Measurements from ENCODE around the gene MLANA.

Gene MLANA

GRCh38 chr9:5890641-5891040 is at the start of gene MLANA:
Gene MLANA, plus strand, starts transcription at chr9:5890889. Its CDS starts 1,586 bp downstream, at chr9:5892475.
- no peaks in the 10 kb centered on the region for H3K27me3 Mint-ChIP-seq

GRCh38 chr9:5841771-5842573 is 48.7 kb upstream of the MLANA start:
- ATAC-seq (replicated peaks) = peak; percentile 23 to 46
- Mint-ChIP-seq H3K36me3 (peaks cover 0 to 5% of the 10 kb centered on the region in 2 donors), H3K27ac (no peak overlapping the region), H3K27me3 (peaks cover 8 to 9% of the 10 kb centered on the region in 2 donors), H3K4me3 (peak overlapping the region; percentile 4 to 13), H3K9me3 (peaks cover 0 to 5% of the 10 kb centered on the region in 2 donors), H3K4me1 (peaks cover 23 to 29% of the 10 kb centered on the region in 2 donors)
- no peak for DNase-seq

More at GRCh38 chr9:5890641-5891040, at the start of gene MLANA:
- ATAC-seq (replicated peaks) (no peak), DNase-seq (no peak)
- Mint-ChIP-seq H3K27ac (no peak within 1 kb of the TSS), H3K4me1 (no peaks in the 10 kb centered on the region), H3K36me3 (no peaks in the 10 kb centered on the region), H3K9me3 (no peaks in the 10 kb centered on the region), H3K4me3 (no peak within 1 kb of the TSS)

GRCh38 chr9:5842929-5843793 is 47.5 kb upstream of the MLANA start:
- Mint-ChIP-seq H3K4me3 (no peak overlapping the region), H3K27me3 (peaks cover 8 to 9% of the 10 kb centered on the region in 2 donors), H3K27ac (no peak overlapping the region), H3K36me3 (peaks cover 0 to 5% of the 10 kb centered on the region in 2 donors), H3K9me3 (peaks cover 0 to 5% of the 10 kb centered on the region in 2 donors), H3K4me1 (peaks cover 23 to 29% of the 10 kb centered on the region in 2 donors)
- no peak for DNase-seq
- ATAC-seq (replicated peaks) = no peak

GRCh38 chr9:5843794-5844471 is 46.8 kb upstream of the MLANA start:
- no peak overlapping the region for H3K4me3 Mint-ChIP-seq
- H3K9me3 Mint-ChIP-seq = peaks cover 0 to 5% of the 10 kb centered on the region in 2 donors
- H3K36me3 Mint-ChIP-seq = peaks cover 0 to 5% of the 10 kb centered on the region in 2 donors
- H3K27me3 Mint-ChIP-seq = peaks cover 8 to 9% of the 10 kb centered on the region in 2 donors
- no peak overlapping the region for H3K27ac Mint-ChIP-seq
- DNase-seq (no peak), ATAC-seq (replicated peaks) (peak in 1 of 2 donors; percentile 12)
- H3K4me1 Mint-ChIP-seq = peaks cover 23 to 29% of the 10 kb centered on the region in 2 donors

- peaks cover 0 to 5% of the 10 kb centered on the region in 2 donors for H3K36me3 Mint-ChIP-seq
- DNase-seq = no peak
- H3K4me1 Mint-ChIP-seq = peaks cover 23 to 29% of the 10 kb centered on the region in 2 donors
- ATAC-seq (replicated peaks) = no peak
- H3K27ac Mint-ChIP-seq = no peak overlapping the region
- no peak overlapping the region for H3K4me3 Mint-ChIP-seq
- H3K27me3 Mint-ChIP-seq = peaks cover 8 to 9% of the 10 kb centered on the region in 2 donors
- H3K9me3 Mint-ChIP-seq = peaks cover 0 to 5% of the 10 kb centered on the region in 2 donors
These were observed 45.5 kb upstream of the MLANA start for GRCh38 chr9:5845157-5845531.

GRCh38 chr9:5846096-5846495 is 44.6 kb upstream of the MLANA start:
- H3K4me3 Mint-ChIP-seq = no peak overlapping the region
- peaks cover 0 to 5% of the 10 kb centered on the region in 2 donors for H3K9me3 Mint-ChIP-seq
- H3K27me3 Mint-ChIP-seq = peaks cover 8 to 9% of the 10 kb centered on the region in 2 donors
- peaks cover 0 to 5% of the 10 kb centered on the region in 2 donors for H3K36me3 Mint-ChIP-seq
- no peak overlapping the region for H3K27ac Mint-ChIP-seq
- no peak for DNase-seq
- H3K4me1 Mint-ChIP-seq = peaks cover 23 to 29% of the 10 kb centered on the region in 2 donors
- ATAC-seq (replicated peaks) = no peak

GRCh38 chr9:5846501-5846921 is 44.2 kb upstream of the MLANA start:
- H3K27ac Mint-ChIP-seq = no peak overlapping the region
- H3K36me3 Mint-ChIP-seq = peaks cover 0 to 5% of the 10 kb centered on the region in 2 donors
- H3K4me1 Mint-ChIP-seq = peaks cover 23 to 29% of the 10 kb centered on the region in 2 donors
- H3K27me3 Mint-ChIP-seq = peaks cover 8 to 9% of the 10 kb centered on the region in 2 donors
- no peak for DNase-seq
- no peak for ATAC-seq (replicated peaks)
- no peak overlapping the region for H3K4me3 Mint-ChIP-seq
- peaks cover 0 to 5% of the 10 kb centered on the region in 2 donors for H3K9me3 Mint-ChIP-seq

GRCh38 chr9:5848372-5848882 is 42.3 kb upstream of the MLANA start:
- ATAC-seq (replicated peaks) (no peak), DNase-seq (no peak)
- no peaks in the 10 kb centered on the region for H3K36me3 Mint-ChIP-seq
- H3K27ac Mint-ChIP-seq = no peak overlapping the region
- peaks cover 8 to 9% of the 10 kb centered on the region in 2 donors for H3K27me3 Mint-ChIP-seq
- peaks cover 14 to 23% of the 10 kb centered on the region in 2 donors for H3K4me1 Mint-ChIP-seq
- no peak overlapping the region for H3K4me3 Mint-ChIP-seq
- no peaks in the 10 kb centered on the region for H3K9me3 Mint-ChIP-seq

- H3K4me1 Mint-ChIP-seq = peaks cover 0 to 1% of the 10 kb centered on the region in 2 donors
- peaks cover 0 to 4% of the 10 kb centered on the region in 2 donors for H3K36me3 Mint-ChIP-seq
- H3K27ac Mint-ChIP-seq = no peak overlapping the region
- no peak overlapping the region for H3K4me3 Mint-ChIP-seq
- peaks cover 0 to under 1% of the 10 kb centered on the region in 2 donors for H3K27me3 Mint-ChIP-seq
- H3K9me3 Mint-ChIP-seq = peaks cover 0 to 5% of the 10 kb centered on the region in 2 donors
- ATAC-seq (replicated peaks) (no peak), DNase-seq (no peak)
These were observed 40.0 kb upstream of the MLANA start for GRCh38 chr9:5850724-5851122.

- DNase-seq = no peak
- Mint-ChIP-seq H3K4me1 (no peaks in the 10 kb centered on the region), H3K9me3 (peaks cover 0 to 5% of the 10 kb centered on the region in 2 donors), H3K4me3 (no peak overlapping the region), H3K36me3 (peaks cover 1 to 7% of the 10 kb centered on the region in 2 donors), H3K27me3 (no peaks in the 10 kb centered on the region), H3K27ac (no peak overlapping the region)
- peak; percentile 95 to 98 for ATAC-seq (replicated peaks)
These were observed 39.2 kb upstream of the MLANA start for GRCh38 chr9:5851445-5851844.

- no peak for DNase-seq
- ATAC-seq (replicated peaks) = no peak
- no peak overlapping the region for H3K4me3 Mint-ChIP-seq
- H3K27ac Mint-ChIP-seq = no peak overlapping the region
- peaks cover 1 to 10% of the 10 kb centered on the region in 2 donors for H3K36me3 Mint-ChIP-seq
- H3K9me3 Mint-ChIP-seq = peaks cover 0 to 5% of the 10 kb centered on the region in 2 donors
- no peaks in the 10 kb centered on the region for H3K27me3 Mint-ChIP-seq
- no peaks in the 10 kb centered on the region for H3K4me1 Mint-ChIP-seq
These were observed 37.7 kb upstream of the MLANA start for GRCh38 chr9:5852987-5853386.

GRCh38 chr9:5853617-5854016 is 37.1 kb upstream of the MLANA start:
- ATAC-seq (replicated peaks) (no peak), DNase-seq (no peak)
- Mint-ChIP-seq H3K4me3 (no peak overlapping the region), H3K9me3 (peaks cover 0 to 5% of the 10 kb centered on the region in 2 donors), H3K27ac (no peak overlapping the region), H3K36me3 (peaks cover 1 to 10% of the 10 kb centered on the region in 2 donors), H3K27me3 (no peaks in the 10 kb centered on the region), H3K4me1 (no peaks in the 10 kb centered on the region)

GRCh38 chr9:5854063-5854790 is 36.5 kb upstream of the MLANA start:
- Mint-ChIP-seq H3K4me1 (no peaks in the 10 kb centered on the region), H3K9me3 (peaks cover 0 to 5% of the 10 kb centered on the region in 2 donors), H3K4me3 (no peak overlapping the region), H3K36me3 (peaks cover 1 to 10% of the 10 kb centered on the region in 2 donors), H3K27ac (no peak overlapping the region), H3K27me3 (no peaks in the 10 kb centered on the region)
- no peak for DNase-seq
- ATAC-seq (replicated peaks) = no peak
